K562 (cell line): Measurements from ENCODE around the gene SVIL. TPM values are rescaled to one million over a fixed set of nuclear protein-coding genes. Genes with fewer than 3 reads are reported as not detected.
"Not testable (repeated sequence)": the region's sequence is repeated elsewhere in the genome, so short reads cannot be mapped to it uniquely, and the experiment has no call there.

Source experiments
- ATAC-seq: fragments of 200-7000 bp; cut with Tn5 transposase; 3 replicates; pipeline ENCODE4 v1.9.1; 2020; ENCODE audit warnings: moderate library complexity
- BruUV-seq: library from RNA; stranded (reverse); fragments of 400-500 nt; replicated peaks from 2 replicates; lab custom pipeline; 2021; lab: Mats Ljungman, UMichigan
- CTCF ChIA-PET: fragments of 300-600 bp; formaldehyde crosslinking; extraction: SDS; loops from one replicate; lab custom pipeline; 2021; ENCODE audit warnings: low intra/inter-chr PET ratio; lab: Yijun Ruan, JAX
- POLR2A ChIA-PET: fragments of 300-600, 350-650 bp; sonication (Branson Sonifier 250); formaldehyde crosslinking; extraction: SDS; loops from one replicate; lab custom pipeline; 2021; ENCODE audit warnings: antibody characterized with exemption, inconsistent platforms; lab: Yijun Ruan, JAX
- DNase-seq, 4 experiments: peaks; one replicate each; pipeline versions ENCODE4 v3.0.0 to v3.0.0-alpha.2; 2011 to 2018; ENCODE audit warnings: low spot score in 3 of 4, mixed read lengths in 3 of 4; ENCODE audit errors: extremely low read depth in 1 of 4
- FAIRE-seq: peaks from 2 replicates; lab custom pipeline; 2011; peaks lifted over from hg19 to GRCh38; lab: Jason Lieb, UNC
- H2AFZ ChIP-seq: 2 replicates; pipeline ENCODE4 v1.6.0; 2011; ENCODE audit warnings: low read depth, low read length, control low read depth, inconsistent platforms
- H3K27ac ChIP-seq: fragments of 200-600 bp; 3 replicates; pipeline ENCODE4 v1.8.0; 2011; ENCODE audit warnings: low read depth, mild to moderate bottlenecking, control low read depth, inconsistent platforms, low read length, moderate library complexity, mixed read lengths; ENCODE audit errors: extremely low read depth
- H3K27me3 ChIP-seq, 2 experiments: fragments of 300-600 bp in 1 of 2; 2 replicates in 1 of 2; 3 replicates in 1 of 2; pipeline versions ENCODE4 v1.6.0 to v1.8.0; 2011; ENCODE audit warnings: inconsistent platforms in 2 of 2, low read length in 2 of 2, mild to moderate bottlenecking in 1 of 2, mixed read lengths in 1 of 2, moderate library complexity in 1 of 2; ENCODE audit not compliant: control insufficient read depth in 2 of 2, insufficient read depth in 2 of 2
- H3K36me3 ChIP-seq: fragments of 300-600 bp; 3 replicates; pipeline ENCODE4 v1.8.0; 2011; ENCODE audit warnings: mild to moderate bottlenecking, low read length, inconsistent platforms; ENCODE audit not compliant: control insufficient read depth, insufficient read depth
- H3K4me1 ChIP-seq, 2 experiments: fragments of 200-600 bp in 1 of 2; replicated peaks in 1 of 2; 2 replicates in 1 of 2; 3 replicates in 1 of 2; pipeline versions ENCODE4 v1.5.1 to v1.8.0; 2011; ENCODE audit warnings: inconsistent platforms in 2 of 2, low read length in 2 of 2, mild to moderate bottlenecking in 1 of 2, mixed read lengths in 1 of 2, moderate library complexity in 1 of 2; ENCODE audit not compliant: control insufficient read depth in 2 of 2, insufficient read depth in 2 of 2
- H3K4me2 ChIP-seq: 2 replicates; pipeline ENCODE4 v1.6.1; 2011; ENCODE audit warnings: low read length, control low read depth, inconsistent platforms, mixed read lengths; ENCODE audit not compliant: insufficient read depth
- H3K4me3 ChIP-seq: fragments of 200-600 bp; sonication (generic), shearing (Covaris generic); 2 replicates; pipeline ENCODE4 v1.5.1; 2016; ENCODE audit warnings: control low read depth, inconsistent platforms
- H3K79me2 ChIP-seq: fragments of 200-600 bp; 3 replicates; pipeline ENCODE4 v1.8.0; 2011; ENCODE audit warnings: low read length, inconsistent platforms; ENCODE audit not compliant: control insufficient read depth, insufficient read depth
- H3K9ac ChIP-seq, 2 experiments: 2 replicates each; pipeline versions ENCODE4 v1.6.0 to v1.6.1; 2011; ENCODE audit warnings: low read depth in 2 of 2, low read length in 2 of 2, control low read depth in 1 of 2, inconsistent platforms in 1 of 2, mild to moderate bottlenecking in 1 of 2, mixed read lengths in 1 of 2; ENCODE audit not compliant: insufficient read depth in 1 of 2
- H3K9me1 ChIP-seq: one replicate; pipeline ENCODE4 v1.6.0; 2011; ENCODE audit warnings: inconsistent platforms, mild to moderate bottlenecking, low read length, moderate library complexity; ENCODE audit not compliant: control insufficient read depth, insufficient read depth
- H3K9me3 ChIP-seq: replicated peaks from 2 replicates; pipeline ENCODE4 v1.5.1; 2011; ENCODE audit warnings: low read depth, low read length, inconsistent platforms; ENCODE audit not compliant: control insufficient read depth, insufficient read depth
- H4K20me1 ChIP-seq: replicated peaks from 2 replicates; pipeline ENCODE4 v1.6.1; 2011; ENCODE audit warnings: low read length, inconsistent platforms, mixed read lengths; ENCODE audit not compliant: control insufficient read depth, insufficient read depth
- ZNF146 ChIP-seq: IDR thresholded peaks from one replicate; pipeline ENCODE4 v1.6.1; 2018; ENCODE audit warnings: missing compliant biosample characterization; ENCODE audit not compliant: unreplicated experiment
- ZNF165 ChIP-seq: fragments of 250-450 bp; sonication (Bioruptor Pico); IDR thresholded peaks from 2 replicates; pipeline ENCODE4 v1.4.0; 2020; ENCODE audit warnings: borderline replicate concordance
- WGBS: fragments of 100-300 bp; shearing (Covaris generic); methylation state at CpG from one replicate; pipeline ENCODE4 v1.1.6; 2016; ENCODE audit warnings: low coverage, mixed read lengths; ENCODE audit not compliant: insufficient coverage; ENCODE audit errors: missing lambda C conversion rate; 5-methylcytosine and 5-hydroxymethylcytosine counted together
- in situ Hi-C: fragments of 300-500 bp; cut with MboI; formaldehyde crosslinking; loops from 4 replicates; pipeline ENCODE4 v1.15.0; 2018; ENCODE audit warnings: inconsistent platforms, mixed read lengths
- intact Hi-C: fragments of 100-400 bp; cut with micrococcal nuclease; formaldehyde crosslinking; loops from 2 replicates; pipeline ENCODE4 v1.14.2; 2022
- polyA plus RNA-seq, 8 experiments: library from polyadenylated mRNA; depleted of rRNA in 4 of 8; stranded (reverse) in 5 of 8; unstranded in 3 of 8; fragments of >200 nt; fragmentation: Nextera tagmentation in 2 of 8; fragmentation: Illumina TruSeq in 1 of 8; extraction: Ambion mirVana in 2 of 8; extraction: Trizol in 1 of 8; gene quantifications; 2 replicates each; pipeline versions ENCODE4 v1.2.1 to v1.2.3, GENCODE V29; 2011 to 2014; ENCODE audit warnings: inconsistent platforms in 1 of 8, missing spikeins in 1 of 8
- total RNA-seq, 7 experiments: library from RNA; depleted of rRNA in 6 of 7; stranded (reverse); fragments of >200 nt in 6 of 7; fragmentation: Illumina TruSeq in 2 of 7; extraction: Trizol in 2 of 7; gene quantifications; 2 replicates each; pipeline versions ENCODE4 v1.2.1 to v1.2.3, GENCODE V29; 2011 to 2021; ENCODE audit warnings: low replicate concordance in 1 of 7
- TF ChIP-seq, protein P1 (sequence below): sonication (generic); formaldehyde crosslinking; IDR thresholded peaks from 2 replicates; pipeline ENCODE4 v1.8.0; 2023; ENCODE audit warnings: mild to moderate bottlenecking, missing genetic modification reagents

SVIL gene
- total and polyA plus RNA-seq, 9 of the 15 experiments (the other 6 are each of a cell fraction or from before 2014, with no cell fraction given), result under 0.01 to 0.18 (median 0.05) TPM; not detected in 3

- TF ChIP-seq, protein P1, sequence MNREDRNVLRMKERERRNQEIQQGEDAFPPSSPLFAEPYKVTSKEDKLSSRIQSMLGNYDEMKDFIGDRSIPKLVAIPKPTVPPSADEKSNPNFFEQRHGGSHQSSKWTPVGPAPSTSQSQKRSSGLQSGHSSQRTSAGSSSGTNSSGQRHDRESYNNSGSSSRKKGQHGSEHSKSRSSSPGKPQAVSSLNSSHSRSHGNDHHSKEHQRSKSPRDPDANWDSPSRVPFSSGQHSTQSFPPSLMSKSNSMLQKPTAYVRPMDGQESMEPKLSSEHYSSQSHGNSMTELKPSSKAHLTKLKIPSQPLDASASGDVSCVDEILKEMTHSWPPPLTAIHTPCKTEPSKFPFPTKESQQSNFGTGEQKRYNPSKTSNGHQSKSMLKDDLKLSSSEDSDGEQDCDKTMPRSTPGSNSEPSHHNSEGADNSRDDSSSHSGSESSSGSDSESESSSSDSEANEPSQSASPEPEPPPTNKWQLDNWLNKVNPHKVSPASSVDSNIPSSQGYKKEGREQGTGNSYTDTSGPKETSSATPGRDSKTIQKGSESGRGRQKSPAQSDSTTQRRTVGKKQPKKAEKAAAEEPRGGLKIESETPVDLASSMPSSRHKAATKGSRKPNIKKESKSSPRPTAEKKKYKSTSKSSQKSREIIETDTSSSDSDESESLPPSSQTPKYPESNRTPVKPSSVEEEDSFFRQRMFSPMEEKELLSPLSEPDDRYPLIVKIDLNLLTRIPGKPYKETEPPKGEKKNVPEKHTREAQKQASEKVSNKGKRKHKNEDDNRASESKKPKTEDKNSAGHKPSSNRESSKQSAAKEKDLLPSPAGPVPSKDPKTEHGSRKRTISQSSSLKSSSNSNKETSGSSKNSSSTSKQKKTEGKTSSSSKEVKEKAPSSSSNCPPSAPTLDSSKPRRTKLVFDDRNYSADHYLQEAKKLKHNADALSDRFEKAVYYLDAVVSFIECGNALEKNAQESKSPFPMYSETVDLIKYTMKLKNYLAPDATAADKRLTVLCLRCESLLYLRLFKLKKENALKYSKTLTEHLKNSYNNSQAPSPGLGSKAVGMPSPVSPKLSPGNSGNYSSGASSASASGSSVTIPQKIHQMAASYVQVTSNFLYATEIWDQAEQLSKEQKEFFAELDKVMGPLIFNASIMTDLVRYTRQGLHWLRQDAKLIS, result no peak
- no peak for TF ChIP-seq ZNF165 (CRISPR knock-in tag)
These were observed 19.6 kb downstream of the SVIL start (continued) for GRCh38 chr10:29615195-29615594.

- H3K79me2 ChIP-seq, CTCF ChIA-PET, H3K4me1 ChIP-seq, BruUV-seq, H3K27me3 ChIP-seq, H3K27ac ChIP-seq, FAIRE-seq, H3K4me3 ChIP-seq, H3K36me3 ChIP-seq: not testable (repeated sequence)
- TF ChIP-seq ZNF146, result peak; percentile 58
- TF ChIP-seq, all 486 proteins: peak for 1; not testable (repeated sequence) for 485
- ATAC-seq, H3K9me1 ChIP-seq, POLR2A ChIA-PET, DNase-seq, intact Hi-C loops, H3K9me3 ChIP-seq, H2AFZ ChIP-seq, H3K4me2 ChIP-seq, H4K20me1 ChIP-seq, in situ Hi-C loops, H3K9ac ChIP-seq: not testable (repeated sequence)
- WGBS, result 69% methylated on average over 1 of the region's 1 CpG
These were observed 20.5 kb downstream of the SVIL start for GRCh38 chr10:29614289-29614688.
